ENCODE results near the gene IQCH.

DNA sequence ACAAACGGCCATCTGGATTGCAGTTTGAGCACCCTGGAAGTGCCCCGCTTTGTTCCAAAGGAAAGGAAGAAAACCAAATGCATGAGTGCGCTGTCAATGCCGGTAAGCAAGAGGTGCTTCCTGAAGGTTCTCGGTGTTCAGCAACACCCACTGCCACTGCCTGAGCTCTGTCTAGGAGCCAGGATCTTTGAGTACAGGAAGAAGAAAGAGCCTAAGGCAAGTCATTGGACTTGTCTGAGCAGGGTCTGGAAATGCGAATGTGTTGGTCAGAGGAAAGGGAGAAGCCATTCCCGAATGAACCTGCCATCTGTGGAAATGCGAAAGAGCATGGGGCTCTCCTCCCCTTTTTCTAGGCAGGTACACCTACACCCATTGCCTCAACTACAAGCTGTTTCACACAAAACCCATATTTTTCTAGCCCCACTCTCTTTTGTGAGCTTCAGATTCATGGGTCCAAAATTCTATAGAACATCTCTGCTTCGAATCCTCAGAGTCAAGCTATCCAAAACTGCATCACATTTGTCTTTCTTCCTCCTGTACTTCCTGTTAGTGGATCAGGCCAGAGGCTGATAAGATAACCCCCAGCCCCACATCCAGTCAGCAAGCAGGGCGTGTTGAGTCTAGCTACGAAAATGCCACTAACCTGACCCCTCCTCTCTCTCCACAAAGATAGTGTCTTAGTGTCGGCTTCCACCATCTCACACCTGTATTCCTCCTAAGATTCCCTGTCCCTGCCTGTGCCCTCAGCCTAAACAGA lies 210.8 kb downstream of the IQCH start:
- no peak for TF ChIP-seq FOXK2 (IDR thresholded peaks at IDR 0.05)
- no peak for TF ChIP-seq FOXA1 (IDR thresholded peaks at IDR 0.05)
- no peak for TF ChIP-seq BHLHE40 (IDR thresholded peaks at IDR 0.05; ENCODE audit: borderline replicate concordance)
- no peak for TF ChIP-seq L3MBTL2 (conservative IDR thresholded peaks at IDR 0.05)
- no peak for TF ChIP-seq SP1 (IDR thresholded peaks at IDR 0.05)
- no peak for TF ChIP-seq FOXM1 (IDR thresholded peaks at IDR 0.05; ENCODE audit: borderline replicate concordance)
- TF ChIP-seq, protein P1, sequence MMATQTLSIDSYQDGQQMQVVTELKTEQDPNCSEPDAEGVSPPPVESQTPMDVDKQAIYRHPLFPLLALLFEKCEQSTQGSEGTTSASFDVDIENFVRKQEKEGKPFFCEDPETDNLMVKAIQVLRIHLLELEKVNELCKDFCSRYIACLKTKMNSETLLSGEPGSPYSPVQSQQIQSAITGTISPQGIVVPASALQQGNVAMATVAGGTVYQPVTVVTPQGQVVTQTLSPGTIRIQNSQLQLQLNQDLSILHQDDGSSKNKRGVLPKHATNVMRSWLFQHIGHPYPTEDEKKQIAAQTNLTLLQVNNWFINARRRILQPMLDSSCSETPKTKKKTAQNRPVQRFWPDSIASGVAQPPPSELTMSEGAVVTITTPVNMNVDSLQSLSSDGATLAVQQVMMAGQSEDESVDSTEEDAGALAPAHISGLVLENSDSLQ (IDR thresholded peaks at IDR 0.05) = no peak
- TF ChIP-seq LEF1 (IDR thresholded peaks at IDR 0.05; ENCODE audit: borderline replicate concordance) = no peak
- no peak for TF ChIP-seq HDGF (IDR thresholded peaks at IDR 0.05; ENCODE audit: borderline replicate concordance)
- TF ChIP-seq TARDBP (IDR thresholded peaks at IDR 0.05) = no peak
- no peak for TF ChIP-seq CTBP1 (IDR thresholded peaks at IDR 0.05; ENCODE audit: borderline replicate concordance)
- no peak for TF ChIP-seq SUZ12 (IDR thresholded peaks at IDR 0.05)
- TF ChIP-seq NFRKB (IDR thresholded peaks at IDR 0.05) = no peak
